Endothelial cell of umbilical vein (primary cell): ENCODE data around the gene GLRB.

Source experiments
- CTCF ChIP-seq, 2 donors: IDR thresholded peaks; 1 replicate in 1 of 2; 2 replicates in 1 of 2; pipeline ENCODE4 v1.5.1; 2011; ENCODE audit warnings: low read length in 2 of 2, mild to moderate bottlenecking in 2 of 2, moderate library complexity in 2 of 2, control low read depth in 1 of 2, inconsistent platforms in 1 of 2, low read depth in 1 of 2; ENCODE audit not compliant: insufficient read depth in 1 of 2; ENCODE audit errors: extremely low read depth in 1 of 2
- EZH2 ChIP-seq: IDR thresholded peaks from 2 replicates; pipeline ENCODE4 v1.6.1; 2012; ENCODE audit warnings: borderline replicate concordance, low read depth, mild to moderate bottlenecking, moderate library complexity, low read length, inconsistent platforms; ENCODE audit not compliant: severe bottlenecking
- JUN ChIP-seq: IDR thresholded peaks from 2 replicates; pipeline ENCODE4 v1.6.1; 2011; ENCODE audit warnings: borderline replicate concordance, low read depth; ENCODE audit not compliant: insufficient read length, insufficient read depth
- MAX ChIP-seq: IDR thresholded peaks from 2 replicates; pipeline ENCODE4 v1.6.1; 2011; ENCODE audit not compliant: insufficient read depth, insufficient read length
- POLR2A ChIP-seq: IDR thresholded peaks from 2 replicates; pipeline ENCODE4 v1.6.1; 2012; ENCODE audit warnings: low read depth, mild to moderate bottlenecking, control low read depth, low read length
- POLR2AphosphoS5 ChIP-seq: IDR thresholded peaks from 2 replicates; pipeline ENCODE4 v1.6.1; 2012; ENCODE audit warnings: low read depth, mild to moderate bottlenecking, control low read depth, low read length, moderate library complexity; ENCODE audit not compliant: insufficient read depth

DNA sequence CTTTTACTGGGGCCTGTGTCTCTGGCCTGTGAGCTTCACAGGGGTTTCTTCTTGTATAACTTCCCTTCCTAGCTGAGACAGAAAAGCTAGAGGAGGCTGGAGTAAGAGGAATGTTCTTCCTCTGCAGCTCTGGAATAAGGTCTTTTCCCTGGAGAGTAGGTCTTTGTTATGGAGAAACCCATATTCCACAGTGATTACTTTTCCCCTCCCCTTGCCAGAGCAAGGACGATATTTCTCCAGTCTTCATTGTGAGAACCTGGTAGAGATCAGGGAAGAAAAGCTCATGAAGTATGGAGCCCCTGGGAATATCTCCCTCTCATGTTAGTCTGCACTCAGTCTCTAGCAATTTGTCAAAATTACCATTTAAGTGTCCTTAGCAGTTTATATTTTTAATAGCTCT is 18.7 kb upstream of the GLRB start:
- TF ChIP-seq CTCF (IDR thresholded peaks at IDR 0.05; ENCODE audit: extremely low read depth in 1 of 2, insufficient read depth in 1 of 2, low read depth in 1 of 2, low read length in 2 of 2) (no peak), JUN (no peak), EZH2 (no peak), POLR2AphosphoS5 (no peak), MAX (no peak), POLR2A (no peak)
